ENCODE results near the gene SOAT1.

DNA sequence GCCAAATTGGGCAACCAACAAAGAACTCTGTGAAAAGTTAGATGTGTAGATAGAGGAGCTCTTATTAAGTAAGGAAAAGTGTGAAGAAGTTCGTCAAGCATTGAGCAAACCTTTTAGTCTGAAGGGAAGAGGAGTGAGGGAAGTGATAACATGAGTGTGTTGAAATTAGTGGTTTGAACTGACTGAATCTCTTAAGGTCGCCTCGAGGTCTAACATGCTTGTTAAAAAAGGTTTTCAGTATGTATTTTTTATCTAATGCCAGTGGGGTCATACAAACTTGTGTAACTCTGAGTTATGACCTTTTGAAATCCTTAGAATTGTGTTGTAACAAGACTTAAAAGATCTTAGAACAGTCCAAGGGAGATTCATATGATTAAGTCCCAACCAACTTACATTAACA lies 34.1 kb downstream of the SOAT1 start:
- TF ChIP-seq CTCF (conservative IDR thresholded peaks at IDR 0.05; ENCODE audit: low read depth, low read length) = no peak
- no peak for TF ChIP-seq CEBPB (IDR thresholded peaks at IDR 0.05; ENCODE audit: low read depth, low read length)
- TF ChIP-seq POLR2A (IDR thresholded peaks at IDR 0.05; ENCODE audit: low read depth, low read length) = no peak
- no peak for TF ChIP-seq MAZ (IDR thresholded peaks at IDR 0.05; ENCODE audit: borderline replicate concordance, low read depth, low read length)
- no peak for TF ChIP-seq SMC3 (IDR thresholded peaks at IDR 0.05; ENCODE audit: low read depth, low read length)
- no peak for TF ChIP-seq RCOR1 (IDR thresholded peaks at IDR 0.05; ENCODE audit: insufficient replicate concordance, low read length)
